Activated CD8-positive, alpha-beta memory T cell treated with anti-CD3 and anti-CD28 coated beads, Interleukin-2, amount 50 U/mL, for 48 hours (primary cell): ENCODE data around the gene COG4.
"Not testable (repeated sequence)": the region's sequence is repeated elsewhere in the genome, so short reads cannot be mapped to it uniquely, and the experiment has no call there.

Source experiments
- DNase-seq: peaks from one replicate; pipeline ENCODE4 v3.0.0-alpha.2; 2020

Gene COG4

GRCh38 chr16:70453892-70454221 lies 69.5 kb downstream of the COG4 start:
- DNase-seq = no peak

- no peak for DNase-seq
These were observed 70.0 kb downstream of the COG4 start for GRCh38 chr16:70453117-70453891.

DNA sequence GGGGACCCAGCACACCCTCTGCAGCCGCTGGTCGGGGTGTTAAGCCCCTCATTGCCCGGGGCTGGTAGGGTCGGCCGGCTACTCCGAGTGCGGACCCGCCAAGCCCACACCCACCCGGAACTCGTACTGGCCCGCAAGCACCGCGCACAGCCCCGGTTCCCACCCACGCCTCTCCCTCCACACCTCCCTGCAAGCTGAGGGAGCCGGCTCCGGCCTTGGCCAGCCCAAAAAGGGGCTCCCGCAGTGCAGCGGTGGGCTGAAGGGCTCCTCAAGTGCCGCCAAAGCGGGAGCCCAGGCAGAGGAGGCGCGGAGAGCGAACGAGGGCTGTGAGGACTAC lies 72.4 kb downstream of the COG4 start:
- DNase-seq = not testable (repeated sequence)

- DNase-seq = not testable (repeated sequence)
These were observed 73.0 kb downstream of the COG4 start for GRCh38 chr16:70450142-70451003.

DNA sequence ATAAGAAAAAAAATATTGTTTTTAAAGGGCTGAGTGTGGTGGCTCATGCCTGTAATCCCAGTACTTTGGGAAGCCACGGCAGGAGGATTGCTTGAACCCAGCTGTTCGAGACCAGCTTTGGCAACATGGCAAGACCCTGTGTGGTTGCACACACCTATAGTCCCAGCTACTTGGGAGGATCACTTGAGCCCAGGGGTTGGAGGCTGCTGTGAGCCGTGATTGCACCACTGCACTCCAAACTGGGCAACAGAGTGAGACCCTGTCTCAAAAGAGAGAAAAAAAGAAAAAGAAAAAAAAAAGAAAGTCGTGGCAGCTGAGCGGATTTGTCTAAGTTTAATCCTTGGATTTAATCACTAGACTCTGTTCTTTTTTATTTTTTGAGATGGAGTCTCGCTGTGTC lies 75.3 kb downstream of the COG4 start:
- no peak for DNase-seq

DNA sequence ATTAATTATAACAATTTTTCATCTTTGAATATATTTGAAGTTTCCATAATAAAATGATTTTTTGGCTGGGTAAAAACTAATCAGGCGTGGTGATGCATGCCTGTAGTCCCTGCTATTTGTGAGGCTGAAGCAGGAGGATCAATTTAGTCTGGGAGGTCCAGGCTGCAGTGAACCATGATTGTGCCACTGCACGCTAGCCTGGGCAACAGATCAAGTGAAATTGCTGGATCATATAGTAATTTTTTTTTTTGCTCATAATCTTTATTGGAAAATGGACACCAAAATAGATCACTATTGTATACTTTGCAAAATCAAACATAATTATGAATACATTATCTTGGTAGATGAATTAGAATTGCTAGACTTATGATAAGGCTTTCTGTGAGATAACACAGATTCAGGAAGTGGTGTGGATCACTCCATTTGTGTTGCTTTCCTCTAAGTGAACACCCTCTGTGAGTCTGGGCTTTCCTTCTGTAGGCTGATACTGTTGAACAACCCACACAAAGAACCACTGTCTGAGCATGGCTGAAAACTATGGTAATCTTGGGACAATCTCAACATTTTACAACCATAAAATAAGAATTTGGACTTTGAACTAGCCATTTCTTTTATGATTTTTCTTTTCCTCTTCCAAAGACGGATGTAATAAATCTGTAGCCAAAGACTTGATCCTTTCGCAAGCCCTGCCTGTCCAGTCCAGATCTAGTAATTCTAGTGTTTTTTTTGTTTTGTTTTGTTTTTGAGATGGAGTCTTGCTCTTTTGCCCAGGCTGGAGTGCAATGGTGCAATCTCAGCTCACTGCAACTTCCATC lies 78.9 kb downstream of the COG4 start:
- DNase-seq = no peak

DNA sequence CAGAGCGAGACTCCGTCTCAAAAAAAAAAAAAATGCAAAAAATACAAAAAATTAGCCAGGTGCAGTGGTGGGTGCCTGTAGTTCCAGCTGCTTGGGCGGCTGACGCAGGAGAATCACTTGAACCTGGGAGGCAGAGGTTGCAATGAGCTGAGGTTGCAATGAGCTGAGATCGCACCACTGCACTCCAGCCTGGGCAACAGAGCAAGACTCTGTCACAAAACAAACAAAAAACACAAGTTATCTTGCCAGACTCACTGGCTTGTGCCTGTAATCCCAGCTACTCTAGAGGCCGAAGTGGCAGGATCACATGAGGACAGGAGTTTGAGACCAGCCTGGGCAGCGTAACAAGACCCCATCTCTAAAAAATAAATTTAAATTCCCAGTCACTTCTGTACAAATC lies 81.0 kb downstream of the COG4 start:
- DNase-seq = no peak

- DNase-seq = no peak
These were observed 81.9 kb downstream of the COG4 start for GRCh38 chr16:70441406-70441990.

DNA sequence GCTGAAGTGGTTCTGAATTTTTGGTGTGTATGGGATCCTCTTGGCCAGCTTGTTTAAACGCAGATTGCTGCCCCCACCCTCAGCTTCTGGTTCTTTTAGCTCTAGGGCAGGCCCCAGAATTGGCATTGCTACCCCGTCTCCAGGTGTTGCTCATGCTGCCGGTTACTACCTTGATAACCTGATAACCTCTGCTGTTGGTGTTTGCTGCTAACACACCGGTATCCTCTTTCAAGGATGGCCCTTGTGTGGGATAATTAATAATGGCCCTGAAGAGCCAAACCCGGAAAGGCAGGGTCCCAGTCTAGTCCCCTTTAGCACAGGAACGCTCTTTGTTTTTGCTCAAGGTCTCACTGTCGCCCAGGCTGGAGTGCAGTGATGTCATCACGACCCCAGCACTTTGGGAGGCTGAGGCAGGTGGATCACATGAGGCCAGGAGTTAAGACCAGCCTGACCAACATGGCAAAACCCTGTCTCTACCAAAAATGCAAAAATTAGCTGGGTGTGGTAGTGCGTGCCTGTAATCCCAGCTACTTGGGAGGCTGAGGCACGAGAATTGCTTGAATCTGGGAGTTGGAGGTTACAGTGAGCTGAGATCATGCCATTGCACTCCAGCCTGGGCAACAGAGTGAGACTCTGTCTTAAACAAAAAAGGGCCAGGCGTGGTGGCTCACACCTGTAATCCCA lies 83.2 kb downstream of the COG4 start:
- no peak for DNase-seq

GRCh38 chr16:70438969-70439862 lies 84.1 kb downstream of the COG4 start, which contains the start of gene ST3GAL2:
ST3GAL2 (minus strand) TSS chr16:70439100; CDS start chr16:70398530, 40,570 bp downstream.
- peak; percentile 94 for DNase-seq

DNA sequence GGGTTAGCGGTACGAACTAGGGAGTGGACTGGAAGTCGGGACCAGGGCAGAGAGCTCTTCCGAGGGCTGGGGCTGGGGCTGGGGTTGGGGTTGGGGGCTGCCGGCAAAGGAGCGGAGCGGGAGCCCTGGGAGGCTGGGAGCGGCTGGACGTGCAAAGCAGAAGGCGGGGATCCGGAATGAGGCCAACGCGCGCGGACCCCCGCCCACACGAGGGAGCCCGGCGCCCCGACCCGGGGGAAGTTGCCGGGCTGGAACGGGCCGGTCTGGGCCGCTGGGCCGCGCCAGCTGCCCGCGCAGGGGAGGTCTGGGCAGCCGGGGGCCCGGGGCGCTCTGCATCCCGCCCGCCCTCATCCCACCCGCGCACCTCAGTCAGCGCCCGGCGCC lies 84.8 kb downstream of the COG4 start:
- peak; percentile 65 for DNase-seq

GRCh38 chr16:70437582-70438557 lies 85.5 kb downstream of the COG4 start:
- peak; percentile 63 for DNase-seq

DNA sequence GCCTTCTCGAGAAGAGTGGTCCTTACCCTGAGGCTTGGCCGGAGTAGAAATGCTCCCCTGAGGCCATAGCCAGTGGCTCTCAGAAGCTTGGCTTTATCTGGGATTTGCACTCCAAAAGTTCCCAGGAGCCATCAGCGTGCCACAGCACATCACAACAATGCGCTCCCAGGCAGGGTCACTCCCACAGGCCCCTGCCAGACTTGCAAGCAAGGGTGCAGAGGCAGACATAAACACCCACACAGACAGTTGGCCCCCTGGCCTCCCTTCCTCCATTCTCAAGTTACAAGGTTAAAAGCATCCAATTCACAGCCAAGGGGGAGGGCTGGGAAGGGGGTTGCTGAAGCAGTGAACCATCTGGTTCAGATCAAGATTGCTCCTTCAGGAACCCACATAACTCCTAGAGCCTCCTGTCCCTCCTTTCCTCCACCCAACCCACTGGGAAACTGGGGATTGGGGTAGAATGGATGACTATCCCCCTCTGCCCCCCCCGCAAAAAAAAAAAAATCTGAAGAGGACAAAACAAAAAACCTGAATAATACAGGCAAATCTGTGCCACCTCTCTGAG lies 86.3 kb downstream of the COG4 start:
- no peak for DNase-seq

GRCh38 chr16:70434484-70435260 lies 88.7 kb downstream of the COG4 start:
- DNase-seq = no peak

GRCh38 chr16:70433458-70434103 lies 89.8 kb downstream of the COG4 start:
- DNase-seq = no peak

- no peak for DNase-seq
These were observed 90.5 kb downstream of the COG4 start for GRCh38 chr16:70432723-70433457.

DNA sequence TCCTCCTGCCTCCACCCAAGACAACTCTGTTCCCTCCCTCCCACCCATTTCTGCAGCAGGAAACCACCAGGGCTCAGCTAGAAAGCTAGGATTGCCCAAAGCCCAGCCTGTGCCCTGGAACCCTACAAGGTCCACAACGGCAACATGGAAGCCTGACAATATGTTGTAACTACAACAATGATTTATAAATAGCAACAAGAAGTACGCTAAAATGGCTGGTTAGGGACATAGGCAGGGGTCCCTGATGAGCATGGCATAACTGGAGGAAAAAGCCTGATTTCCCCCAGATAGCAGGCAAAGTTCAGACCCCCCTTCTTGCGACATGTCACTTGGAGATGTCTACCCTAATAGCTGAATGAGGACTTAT lies 91.0 kb downstream of the COG4 start:
- no peak for DNase-seq
